Skeletal muscle tissue (tissue), 4 donors: Measurements from ENCODE around the gene PTDSS2. TPM values are rescaled to one million over a fixed set of nuclear protein-coding genes. Genes with fewer than 3 reads are reported as not detected.
"Not testable (repeated sequence)": the region's sequence is repeated elsewhere in the genome, so short reads cannot be mapped to it uniquely, and the experiment has no call there.

Experiments used
- H3K27ac ChIP-seq: one replicate; pipeline ENCODE4 v1.7.0; 2013; ENCODE audit warnings: mild to moderate bottlenecking, low read depth, low read length, inconsistent platforms
- H3K27me3 ChIP-seq, 3 donors: one replicate each; pipeline ENCODE4 v1.7.0; 2013; ENCODE audit warnings: low read length in 3 of 3; ENCODE audit not compliant: control insufficient read depth in 3 of 3, insufficient read depth in 3 of 3
- H3K36me3 ChIP-seq, 3 donors: one replicate each; pipeline ENCODE4 v1.7.0; 2013; ENCODE audit warnings: low read length in 3 of 3; ENCODE audit not compliant: control insufficient read depth in 3 of 3, insufficient read depth in 3 of 3
- H3K4me1 ChIP-seq, 3 donors: one replicate each; pipeline ENCODE4 v1.7.0; 2013; ENCODE audit warnings: low read length in 3 of 3, mild to moderate bottlenecking in 3 of 3; ENCODE audit not compliant: control insufficient read depth in 3 of 3, insufficient read depth in 3 of 3
- H3K4me3 ChIP-seq, 3 donors: one replicate each; pipeline ENCODE4 v1.7.0; 2013; ENCODE audit warnings: low read length in 3 of 3
- H3K9ac ChIP-seq, 3 donors: one replicate each; pipeline ENCODE4 v1.7.0; 2013; ENCODE audit warnings: low read length in 3 of 3, mild to moderate bottlenecking in 3 of 3, moderate library complexity in 2 of 3, low read depth in 1 of 3
- H3K9me3 ChIP-seq, 3 donors: one replicate each; pipeline ENCODE4 v1.7.0; 2013; ENCODE audit warnings: low read length in 3 of 3; ENCODE audit not compliant: control insufficient read depth in 3 of 3
- total RNA-seq: library from RNA; depleted of rRNA; stranded (reverse); fragments of >200 nt; gene quantifications from one replicate; pipeline ENCODE4 v1.2.3, GENCODE V29; 2014
- donor health status: Osteomylitis.

PTDSS2 gene
- total RNA-seq: 21.4 TPM

DNA sequence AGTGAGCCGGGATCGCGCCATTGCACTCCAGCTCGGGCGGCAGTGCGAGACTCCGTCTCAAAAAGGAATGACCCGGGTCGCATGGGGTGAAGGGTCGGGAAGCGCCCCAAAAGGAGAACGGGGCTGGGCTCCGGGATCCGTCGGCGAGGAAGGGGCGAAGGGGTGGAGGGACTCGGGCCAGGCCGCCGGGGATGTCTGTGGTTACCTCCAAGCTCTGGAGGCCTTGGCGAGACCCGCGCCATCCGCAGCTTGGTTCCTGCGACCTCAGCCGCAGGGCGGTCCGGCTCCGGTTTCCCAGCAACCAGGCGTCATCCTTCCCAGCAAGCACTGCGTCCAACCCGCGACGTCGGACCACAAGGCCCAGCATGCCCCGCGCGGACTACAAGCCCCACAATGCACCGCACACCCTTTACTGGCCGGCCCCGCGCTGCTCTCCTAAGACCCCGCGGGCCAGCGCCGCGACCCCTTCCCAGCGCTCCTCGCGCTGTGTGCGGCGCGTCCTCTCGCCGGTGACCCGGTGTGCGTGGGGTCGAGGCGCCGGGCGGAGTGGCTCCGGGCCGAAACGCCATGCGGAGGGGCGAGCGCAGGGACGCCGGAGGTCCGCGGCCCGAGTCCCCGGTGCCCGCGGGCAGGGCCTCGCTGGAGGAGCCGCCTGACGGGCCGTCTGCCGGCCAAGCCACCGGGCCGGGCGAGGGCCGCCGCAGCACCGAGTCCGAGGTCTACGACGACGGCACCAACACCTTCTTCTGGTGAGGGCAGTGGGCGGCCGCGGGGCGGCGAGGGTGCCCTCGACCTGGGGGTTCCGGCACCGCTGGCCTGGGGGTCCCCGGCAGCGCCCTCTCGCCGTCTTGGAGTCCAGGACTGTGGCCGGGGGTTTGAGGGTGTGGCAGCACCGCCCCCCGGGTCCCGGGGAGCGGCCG lies at the start of gene PTDSS2:
Gene PTDSS2, plus strand, starts transcription at position 391 of the 920 bp plus-strand sequence. Its CDS starts 177 bp downstream, at position 568.
- H3K9me3 ChIP-seq: no peaks in the 10 kb centered on the region
- H3K36me3 ChIP-seq: peaks cover 15 to 23% (median 17%) of the 10 kb centered on the region in 3 donors
- H3K9ac ChIP-seq: peak within 1 kb of the TSS; percentile 82 to 91 (median 84)
- peak within 1 kb of the TSS; percentile 83 to 84 (median 84) for H3K4me3 ChIP-seq
- H3K27ac ChIP-seq: peak within 1 kb of the TSS; percentile 79
- no peaks in the 10 kb centered on the region for H3K27me3 ChIP-seq
- H3K4me1 ChIP-seq: peaks cover 27 to 38% (median 27%) of the 10 kb centered on the region in 3 donors

- peaks cover 1 to 20% (median 6%) of the 10 kb centered on the region in 3 donors for H3K4me1 ChIP-seq
- not testable (repeated sequence) for H3K36me3 ChIP-seq, H3K9me3 ChIP-seq, H3K9ac ChIP-seq, H3K27ac ChIP-seq, H3K4me3 ChIP-seq
- peaks cover 4 to 10% (median 9%) of the 10 kb centered on the region in 3 donors for H3K27me3 ChIP-seq
Observed at GRCh38 chr11:401196-401595, 48.9 kb upstream of the PTDSS2 start.

DNA sequence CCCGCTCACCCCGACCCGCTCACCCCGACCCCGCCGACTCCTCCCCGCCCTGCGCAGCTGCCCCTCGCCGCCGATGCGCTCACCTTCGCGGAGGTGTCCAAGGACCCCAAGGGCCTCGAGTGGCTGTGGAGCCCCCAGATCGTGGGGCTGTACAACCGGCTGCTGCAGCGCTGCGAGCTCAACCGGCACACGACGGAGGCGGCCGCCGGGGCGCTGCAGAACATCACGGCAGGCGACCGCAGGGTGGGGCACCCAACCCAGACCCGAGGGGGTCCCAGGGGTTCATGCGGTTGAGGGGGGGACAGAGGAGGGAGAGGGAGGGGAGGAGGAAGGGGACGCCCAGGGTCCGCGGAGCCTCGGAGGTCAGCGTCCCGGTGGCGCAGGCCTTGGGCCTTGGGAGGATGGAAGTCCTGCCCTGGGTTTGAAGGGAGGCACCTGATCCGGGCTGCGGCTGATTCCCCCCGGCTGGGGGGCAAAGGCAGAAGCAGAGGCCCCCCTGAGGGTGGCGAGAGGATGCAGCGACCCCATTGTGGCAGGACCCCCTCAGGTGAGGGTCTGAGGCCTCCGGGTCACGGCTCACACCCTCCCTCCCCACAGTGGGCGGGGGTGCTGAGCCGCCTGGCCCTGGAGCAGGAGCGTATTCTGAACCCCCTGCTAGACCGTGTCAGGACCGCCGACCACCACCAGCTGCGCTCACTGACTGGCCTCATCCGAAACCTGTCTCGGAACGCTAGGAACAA lies 46.9 kb upstream of the PTDSS2 start:
- Histone ChIP-seq H3K27me3 (peaks cover 0 to 12% (median 7%) of the 10 kb centered on the region in 3 donors), H3K4me3 (no peak overlapping the region), H3K9ac (no peak overlapping the region), H3K9me3 (no peaks in the 10 kb centered on the region), H3K4me1 (peaks cover 0 to 13% (median 6%) of the 10 kb centered on the region in 3 donors), H3K27ac (no peak overlapping the region), H3K36me3 (no peaks in the 10 kb centered on the region)

GRCh38 chr11:403761-404431 lies 46.2 kb upstream of the PTDSS2 start:
- H3K4me1 ChIP-seq: peaks cover 0 to 13% (median 6%) of the 10 kb centered on the region in 3 donors
- H3K27ac ChIP-seq: no peak overlapping the region
- no peaks in the 10 kb centered on the region for H3K9me3 ChIP-seq
- peaks cover 2 to 18% (median 11%) of the 10 kb centered on the region in 3 donors for H3K27me3 ChIP-seq
- H3K9ac ChIP-seq: no peak overlapping the region
- no peak overlapping the region for H3K4me3 ChIP-seq
- no peaks in the 10 kb centered on the region for H3K36me3 ChIP-seq

GRCh38 chr11:404551-405264 lies 45.4 kb upstream of the PTDSS2 start:
- no peak overlapping the region for H3K27ac ChIP-seq

DNA sequence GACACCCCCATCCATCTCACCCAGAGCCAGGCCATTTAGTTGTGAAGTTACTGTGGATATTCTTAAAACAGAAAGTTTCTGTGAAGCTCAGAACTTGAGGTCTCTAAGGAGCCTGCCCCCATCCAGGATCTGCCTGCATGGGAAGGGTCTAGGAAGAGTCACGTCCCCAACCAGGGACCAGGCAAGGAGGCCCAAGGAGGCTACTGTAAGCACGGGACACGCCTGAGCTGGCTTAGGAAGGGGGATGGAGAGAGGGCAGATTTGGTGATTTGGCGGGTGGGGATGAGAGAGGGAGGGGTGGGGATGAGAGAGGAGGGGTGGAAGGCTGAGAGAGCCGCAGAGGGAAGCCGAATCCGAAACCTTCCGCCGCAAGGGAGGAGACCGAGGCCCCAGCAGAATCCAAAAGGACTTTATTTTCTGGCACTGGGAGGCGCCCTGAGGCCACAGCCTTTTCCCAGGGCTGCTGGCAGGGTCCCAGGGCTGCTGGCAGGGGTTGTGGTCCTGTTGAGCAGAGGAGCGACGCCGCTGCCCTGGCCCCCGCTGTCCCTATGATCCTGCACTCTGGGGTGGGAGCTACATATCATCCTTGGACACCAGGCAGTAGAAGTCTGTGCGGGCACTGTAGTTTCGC lies 44.6 kb upstream of the PTDSS2 start:
- H3K27ac ChIP-seq: no peak overlapping the region

More at GRCh38 chr11:404551-405264, 45.4 kb upstream of the PTDSS2 start:
- peaks cover 7 to 24% (median 17%) of the 10 kb centered on the region in 3 donors for H3K27me3 ChIP-seq
- no peaks in the 10 kb centered on the region for H3K9me3 ChIP-seq
- no peaks in the 10 kb centered on the region for H3K36me3 ChIP-seq
- H3K4me3 ChIP-seq: no peak overlapping the region
- no peak overlapping the region for H3K9ac ChIP-seq
- peaks cover 0 to 13% (median 6%) of the 10 kb centered on the region in 3 donors for H3K4me1 ChIP-seq

GRCh38 chr11:405954-406795 lies 43.9 kb upstream of the PTDSS2 start:
- H3K4me3 ChIP-seq: peak overlapping the region; percentile 43 to 73 (median 63)
- peak overlapping the region in 2 of 3 donors; percentile 38 to 68 for H3K9ac ChIP-seq
- H3K36me3 ChIP-seq: no peaks in the 10 kb centered on the region
- H3K9me3 ChIP-seq: no peaks in the 10 kb centered on the region
- H3K4me1 ChIP-seq: peaks cover 0 to 13% (median 6%) of the 10 kb centered on the region in 3 donors
- H3K27me3 ChIP-seq: peaks cover 7 to 31% (median 21%) of the 10 kb centered on the region in 3 donors
- no peak overlapping the region for H3K27ac ChIP-seq

More for the DNA sequence above, 44.6 kb upstream of the PTDSS2 start:
- no peaks in the 10 kb centered on the region for H3K36me3 ChIP-seq
- peaks cover 0 to 13% (median 6%) of the 10 kb centered on the region in 3 donors for H3K4me1 ChIP-seq
- no peaks in the 10 kb centered on the region for H3K9me3 ChIP-seq
- H3K4me3 ChIP-seq: no peak overlapping the region
- H3K27me3 ChIP-seq: peaks cover 7 to 31% (median 21%) of the 10 kb centered on the region in 3 donors
- no peak overlapping the region for H3K9ac ChIP-seq

- Histone ChIP-seq H3K4me3 (peak overlapping the region; percentile 43 to 73 (median 63)), H3K4me1 (peaks cover 0 to 13% (median 6%) of the 10 kb centered on the region in 3 donors), H3K36me3 (no peaks in the 10 kb centered on the region), H3K27ac (no peak overlapping the region), H3K9me3 (no peaks in the 10 kb centered on the region), H3K9ac (peak overlapping the region in 2 of 3 donors; percentile 38 to 68), H3K27me3 (peaks cover 7 to 31% (median 21%) of the 10 kb centered on the region in 3 donors)
Observed at GRCh38 chr11:406796-407650, 43.1 kb upstream of the PTDSS2 start.
